Upper lobe of left lung (tissue), 6 donors: ENCODE results near the gene LRIG3. TPM values are rescaled to one million over a fixed set of nuclear protein-coding genes. Genes with fewer than 3 reads are reported as not detected.
"Not testable (repeated sequence)": the region's sequence is repeated elsewhere in the genome, so short reads cannot be mapped to it uniquely, and the experiment has no call there.

ENCODE experiments used
- ATAC-seq, 2 donors: fragments of 200-7000 bp; cut with Tn5 transposase; one replicate each; pipeline ENCODE4 v1.9.1; 2022; ENCODE audit warnings: mild to moderate bottlenecking in 2 of 2, moderate library complexity in 2 of 2; ENCODE audit not compliant: low FRiP score in 2 of 2
- DNase-seq, 2 donors: peaks; one replicate each; pipeline ENCODE4 v3.0.0-alpha.2; 2019 to 2020
- H3K27ac ChIP-seq, 4 donors: fragments of 200-600 bp; sonication (generic); one replicate each; pipeline ENCODE4 v1.5.1; 2016 to 2019
- H3K27me3 ChIP-seq, 4 donors: fragments of 200-600 bp; sonication (generic); one replicate each; pipeline ENCODE4 v1.5.1; 2017 to 2019
- H3K36me3 ChIP-seq, 4 donors: fragments of 200-600 bp; sonication (generic); one replicate each; pipeline ENCODE4 v1.5.1; 2016 to 2019
- H3K4me1 ChIP-seq, 4 donors: fragments of 200-600 bp; sonication (generic); one replicate each; pipeline ENCODE4 v1.5.1; 2018 to 2019
- H3K4me3 ChIP-seq, 4 donors: fragments of 200-600 bp; sonication (generic); one replicate each; pipeline ENCODE4 v1.5.1; 2017 to 2019; ENCODE audit warnings: mild to moderate bottlenecking in 2 of 4, moderate library complexity in 1 of 4
- H3K9me3 ChIP-seq, 4 donors: fragments of 200-600 bp; sonication (generic); one replicate each; pipeline ENCODE4 v1.5.1; 2018 to 2019
- EP300 ChIP-seq, 4 donors: sonication (generic); formaldehyde crosslinking; IDR thresholded peaks; one replicate each; pipeline ENCODE4 v1.5.1; 2017; ENCODE audit warnings: antibody characterized with exemption in 4 of 4, control low read depth in 2 of 4
- POLR2A ChIP-seq, 4 donors: fragments of 450-650 bp; IDR thresholded peaks; one replicate each; pipeline ENCODE4 v1.5.1; 2016 to 2017; ENCODE audit warnings: antibody characterized with exemption in 4 of 4, mild to moderate bottlenecking in 2 of 4
- POLR2AphosphoS5 ChIP-seq, 2 donors: sonication (generic); formaldehyde crosslinking; IDR thresholded peaks; one replicate each; pipeline ENCODE4 v1.5.1; 2017; ENCODE audit warnings: antibody characterized with exemption in 2 of 2
- WGBS, 2 donors: methylation state at CpG; one replicate each; pipeline ENCODE4 v1.1.5; 2017 to 2018; 5-methylcytosine and 5-hydroxymethylcytosine counted together
- total RNA-seq, 6 donors: library from RNA; depleted of rRNA in 4 of 6; stranded (reverse); fragments of >200 nt in 4 of 6; gene quantifications; one replicate each; pipeline versions ENCODE4 v1.1.0 to v1.2.1, GENCODE V29; 2016 to 2021
- TF ChIP-seq, protein P1 (sequence below), 6 experiments: fragments of 450-650 bp in 4 of 6; fragments of 200-600 bp in 2 of 6; sonication (generic) in 2 of 6; IDR thresholded peaks; one replicate each; pipeline ENCODE4 v1.5.1; 2016 to 2019; ENCODE audit warnings: antibody characterized with exemption in 6 of 6
- donor health status: DM: no; HTN: no; CAD: no; lungs with moderate emphysema.
- donor health status: DM: no; HTN: yes; CAD: no; lungs with severe emphysema.

Gene LRIG3
- total RNA-seq, 6 donors from 2014 or later = 18.3 to 91.8 (median 33.1) TPM

DNA sequence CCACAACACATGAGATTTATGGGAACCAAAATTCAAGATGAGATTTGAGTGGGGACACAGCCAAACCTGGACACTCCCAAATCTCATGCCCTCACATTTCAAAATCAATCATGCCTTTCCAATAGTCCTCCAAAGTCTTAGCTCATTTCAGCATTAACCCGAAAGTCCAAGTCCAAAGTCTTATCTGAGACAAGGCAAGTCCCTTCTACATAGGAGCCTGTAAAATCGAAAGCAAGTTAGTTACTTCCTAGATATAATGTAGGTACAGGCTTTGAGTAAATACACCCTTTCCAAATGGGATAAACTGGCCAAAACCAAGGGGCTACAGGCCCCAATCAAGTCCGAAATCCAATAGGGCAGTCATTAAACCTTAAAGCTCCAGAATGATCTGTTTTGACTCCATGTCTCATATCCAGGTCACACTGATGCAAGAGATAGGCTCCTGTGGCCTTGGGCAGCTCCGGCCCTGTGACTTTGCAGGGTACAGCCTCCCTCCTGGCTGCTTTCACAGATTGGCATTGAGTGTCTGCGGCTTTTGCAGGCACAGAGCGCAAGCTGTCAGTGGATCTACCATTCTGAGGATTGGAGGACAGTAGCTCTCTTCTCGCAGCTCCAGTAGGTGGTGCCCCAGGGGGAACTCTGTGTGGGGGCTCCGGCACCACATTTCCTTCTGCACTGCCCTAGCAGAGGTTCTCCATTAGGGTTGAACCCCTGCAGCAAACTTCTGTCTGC is 60.1 kb downstream of the LRIG3 start:
- 88 to 95% methylated on average over 8 of the region's 8 CpGs for WGBS, 2 donors
- DNase-seq (no peak), ATAC-seq (peak in 1 of 2 donors; percentile 11)
- TF ChIP-seq, protein P1, sequence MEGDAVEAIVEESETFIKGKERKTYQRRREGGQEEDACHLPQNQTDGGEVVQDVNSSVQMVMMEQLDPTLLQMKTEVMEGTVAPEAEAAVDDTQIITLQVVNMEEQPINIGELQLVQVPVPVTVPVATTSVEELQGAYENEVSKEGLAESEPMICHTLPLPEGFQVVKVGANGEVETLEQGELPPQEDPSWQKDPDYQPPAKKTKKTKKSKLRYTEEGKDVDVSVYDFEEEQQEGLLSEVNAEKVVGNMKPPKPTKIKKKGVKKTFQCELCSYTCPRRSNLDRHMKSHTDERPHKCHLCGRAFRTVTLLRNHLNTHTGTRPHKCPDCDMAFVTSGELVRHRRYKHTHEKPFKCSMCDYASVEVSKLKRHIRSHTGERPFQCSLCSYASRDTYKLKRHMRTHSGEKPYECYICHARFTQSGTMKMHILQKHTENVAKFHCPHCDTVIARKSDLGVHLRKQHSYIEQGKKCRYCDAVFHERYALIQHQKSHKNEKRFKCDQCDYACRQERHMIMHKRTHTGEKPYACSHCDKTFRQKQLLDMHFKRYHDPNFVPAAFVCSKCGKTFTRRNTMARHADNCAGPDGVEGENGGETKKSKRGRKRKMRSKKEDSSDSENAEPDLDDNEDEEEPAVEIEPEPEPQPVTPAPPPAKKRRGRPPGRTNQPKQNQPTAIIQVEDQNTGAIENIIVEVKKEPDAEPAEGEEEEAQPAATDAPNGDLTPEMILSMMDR (IDR thresholded peaks at IDR 0.05) = no peak
- TF ChIP-seq POLR2A (IDR thresholded peaks at IDR 0.05) = no peak
- TF ChIP-seq POLR2AphosphoS5 (IDR thresholded peaks at IDR 0.05) = no peak
- TF ChIP-seq EP300 (IDR thresholded peaks at IDR 0.05) = no peak
- no peak overlapping the region for H3K4me3 ChIP-seq
- H3K9me3 ChIP-seq = no peaks in the 10 kb centered on the region
- no peak overlapping the region for H3K27ac ChIP-seq
- no peaks in the 10 kb centered on the region for H3K4me1 ChIP-seq
- no peaks in the 10 kb centered on the region for H3K27me3 ChIP-seq
- no peaks in the 10 kb centered on the region for H3K36me3 ChIP-seq

DNA sequence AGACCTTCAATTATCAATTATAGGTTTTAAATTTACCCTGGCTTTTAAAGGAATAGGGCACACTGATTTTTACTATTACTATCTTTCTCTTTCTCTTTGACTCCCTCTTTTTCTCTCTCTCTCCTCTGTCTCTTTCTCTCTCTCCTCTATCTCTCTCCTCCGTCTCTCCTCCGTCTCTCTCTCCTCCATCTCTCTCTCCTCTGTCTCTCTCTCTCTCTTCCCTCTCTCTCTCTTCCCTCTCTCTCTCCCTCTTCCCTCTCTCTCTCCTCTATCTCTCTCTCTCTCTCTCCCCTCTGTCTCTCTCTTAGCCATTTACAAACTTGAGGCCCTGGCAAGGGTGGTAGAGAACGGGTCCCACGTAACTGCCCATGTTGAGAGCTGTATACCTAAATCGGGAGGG is 62.3 kb downstream of the LRIG3 start:
- ATAC-seq = no peak
- H3K9me3 ChIP-seq = no peaks in the 10 kb centered on the region
- H3K36me3 ChIP-seq = no peaks in the 10 kb centered on the region
- TF ChIP-seq POLR2AphosphoS5 (IDR thresholded peaks at IDR 0.05) (no peak), POLR2A (IDR thresholded peaks at IDR 0.05) (no peak), EP300 (IDR thresholded peaks at IDR 0.05) (no peak)
- TF ChIP-seq, protein P1 (IDR thresholded peaks at IDR 0.05) = no peak
- no peak overlapping the region for H3K27ac ChIP-seq
- H3K4me1 ChIP-seq = no peaks in the 10 kb centered on the region
- H3K4me3 ChIP-seq = no peak overlapping the region
- WGBS, 2 donors = 92 to 94% methylated on average over 5 of the region's 5 CpGs
- DNase-seq = no peak
- H3K27me3 ChIP-seq = no peaks in the 10 kb centered on the region

- not testable (repeated sequence) for H3K36me3 ChIP-seq, H3K9me3 ChIP-seq, H3K4me1 ChIP-seq, DNase-seq, H3K27me3 ChIP-seq, ATAC-seq, H3K27ac ChIP-seq, H3K4me3 ChIP-seq
- 53 to 63% methylated on average over 1 of the region's 1 CpG for WGBS, 2 donors
Measured at GRCh38 chr12:58857206-58857605, 63.1 kb downstream of the LRIG3 start.

DNA sequence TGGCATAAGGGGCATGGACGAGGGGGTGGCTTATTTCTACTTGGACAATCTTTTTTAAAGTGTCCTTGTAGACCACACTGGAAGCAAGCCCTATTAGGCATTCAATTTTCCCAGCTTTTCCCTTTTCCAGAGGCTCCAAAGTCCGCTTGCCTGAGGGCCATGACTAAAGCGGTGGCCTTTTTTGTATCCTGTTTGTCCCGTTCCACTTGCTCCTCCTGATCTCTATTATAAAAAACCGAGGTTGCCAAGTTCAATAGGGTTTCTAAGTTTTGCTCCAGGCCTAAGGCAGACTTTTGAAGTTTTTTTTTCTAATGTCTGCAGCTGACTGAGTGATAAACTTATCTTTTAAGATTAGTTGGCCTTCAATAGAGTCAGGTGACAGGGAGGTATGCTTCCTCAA is 64.7 kb downstream of the LRIG3 start:
- H3K36me3 ChIP-seq, ATAC-seq, DNase-seq, H3K27me3 ChIP-seq, H3K4me3 ChIP-seq, H3K27ac ChIP-seq, H3K4me1 ChIP-seq, H3K9me3 ChIP-seq: not testable (repeated sequence)
- 68 to 82% methylated on average over 5 of the region's 5 CpGs for WGBS, 2 donors

- no peak overlapping the region for H3K4me3 ChIP-seq
- H3K27me3 ChIP-seq = no peaks in the 10 kb centered on the region
- no peaks in the 10 kb centered on the region for H3K4me1 ChIP-seq
- H3K36me3 ChIP-seq = no peaks in the 10 kb centered on the region
- WGBS, 2 donors = 80 to 92% methylated on average over 3 of the region's 3 CpGs
- DNase-seq = no peak
- no peaks in the 10 kb centered on the region for H3K9me3 ChIP-seq
- H3K27ac ChIP-seq = no peak overlapping the region
- peak in 1 of 2 donors; percentile 36 for ATAC-seq
- TF ChIP-seq, protein P1 (IDR thresholded peaks at IDR 0.05) = no peak
Measured at GRCh38 chr12:58850826-58851225, 69.5 kb downstream of the LRIG3 start.

DNA sequence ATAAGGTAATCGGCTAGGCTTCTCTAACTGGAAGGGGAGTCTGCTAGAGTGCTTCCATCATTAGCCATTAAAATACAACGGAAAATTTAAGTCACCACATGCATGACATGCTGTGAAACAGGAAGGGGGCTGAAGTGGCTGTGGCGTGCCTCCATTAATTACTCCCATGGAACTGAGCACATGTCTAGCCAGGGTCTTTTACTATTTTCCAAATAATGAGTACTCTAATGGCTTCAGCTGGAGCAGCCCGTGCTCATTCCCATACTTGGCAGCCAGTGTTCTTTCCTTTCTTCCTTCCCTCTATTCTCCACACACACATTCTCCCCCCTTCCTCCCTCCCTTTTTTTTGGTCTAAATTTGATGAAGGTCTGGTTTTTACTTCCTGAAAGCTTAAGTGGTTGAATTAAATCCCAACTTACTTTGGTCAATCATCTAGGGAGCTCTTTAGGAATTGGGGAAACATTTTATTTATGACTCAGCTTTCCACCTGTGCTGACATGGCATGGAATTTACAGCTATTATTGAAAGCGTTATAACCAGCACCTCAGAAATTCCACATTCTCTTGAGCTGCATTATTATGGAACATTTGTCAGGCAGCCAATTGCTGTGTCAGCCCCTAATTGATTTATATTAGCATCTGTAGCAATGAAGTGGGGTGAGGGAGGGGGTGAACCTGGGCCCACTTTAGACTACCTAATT is 72.3 kb downstream of the LRIG3 start:
- TF ChIP-seq POLR2AphosphoS5 (IDR thresholded peaks at IDR 0.05) (no peak), EP300 (IDR thresholded peaks at IDR 0.05) (no peak), POLR2A (IDR thresholded peaks at IDR 0.05) (no peak)
- TF ChIP-seq, protein P1 (IDR thresholded peaks at IDR 0.05) = no peak
- ATAC-seq (no peak), DNase-seq (no peak)
- WGBS, 2 donors = 49 to 54% methylated on average over 5 of the region's 5 CpGs
- H3K27me3 ChIP-seq = no peaks in the 10 kb centered on the region
- H3K4me1 ChIP-seq = no peaks in the 10 kb centered on the region
- H3K4me3 ChIP-seq = no peak overlapping the region
- H3K36me3 ChIP-seq = no peaks in the 10 kb centered on the region
- no peak overlapping the region for H3K27ac ChIP-seq
- no peaks in the 10 kb centered on the region for H3K9me3 ChIP-seq
